Activated CD4-positive, CD25-positive, alpha-beta regulatory T cell treated with anti-CD3 and anti-CD28 coated beads, Interleukin-2, amount 50 U/mL, for 72 hours (primary cell): Measurements from ENCODE around the gene TNFAIP8L2.
A peak's percentile ranks its signal among the peaks of the same experiment; 100 is the strongest.
"Not testable (repeated sequence)": the region's sequence is repeated elsewhere in the genome, so short reads cannot be mapped to it uniquely, and the experiment has no call there.

Source experiments
- DNase-seq: peaks from one replicate; pipeline ENCODE4 v3.0.0; 2021

Gene TNFAIP8L2

DNA sequence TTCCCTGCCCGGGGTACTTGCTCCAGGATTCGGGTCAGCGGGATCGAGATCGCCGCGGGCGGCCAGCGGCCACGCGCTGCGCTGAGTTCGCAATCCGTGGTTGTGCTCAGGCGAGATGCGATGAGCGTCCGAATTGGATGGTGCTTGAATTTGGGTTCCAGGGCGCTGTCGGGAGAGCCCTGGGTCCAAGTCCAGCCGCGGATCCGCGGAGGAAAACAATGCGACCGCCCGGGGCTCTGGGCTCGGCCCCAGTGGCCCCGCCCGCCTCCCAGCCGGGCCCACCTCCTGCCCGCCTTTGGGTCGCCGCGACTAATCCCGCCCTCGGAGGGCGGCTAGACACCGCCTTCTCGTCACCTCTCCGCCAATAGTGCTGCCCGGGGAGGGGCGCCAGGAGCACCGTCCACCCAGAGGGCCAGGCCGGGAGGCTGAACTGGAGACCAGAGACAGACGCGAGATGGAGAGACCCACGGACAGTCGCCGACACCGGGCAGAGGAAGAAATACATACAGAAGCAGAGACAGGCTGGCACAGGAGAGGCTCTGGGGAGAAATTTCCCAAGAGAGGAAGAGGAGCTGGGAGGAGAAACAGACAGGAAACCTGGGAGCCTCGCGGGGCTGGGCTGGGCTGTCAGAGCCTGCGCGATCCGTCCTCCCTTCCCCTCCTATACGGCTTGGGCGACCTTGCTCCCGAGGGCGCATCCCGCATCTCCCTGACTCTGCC is 9.9 kb upstream of the TNFAIP8L2 start, which contains the start of gene SEMA6C:
SEMA6C (minus strand) TSS at position 220 of the 720 bp plus-strand sequence. CDS start 4,010 bp downstream, outside the sequence.
- DNase-seq, result peak; percentile 86

GRCh38 chr1:151147132-151147503 is 9.3 kb upstream of the TNFAIP8L2 start:
- DNase-seq, result no peak

GRCh38 chr1:151147665-151148064 is 8.8 kb upstream of the TNFAIP8L2 start:
- no peak for DNase-seq

GRCh38 chr1:151157067-151157531 is 650 bp downstream of the TNFAIP8L2 start:
- DNase-seq, result peak; percentile 54

DNA sequence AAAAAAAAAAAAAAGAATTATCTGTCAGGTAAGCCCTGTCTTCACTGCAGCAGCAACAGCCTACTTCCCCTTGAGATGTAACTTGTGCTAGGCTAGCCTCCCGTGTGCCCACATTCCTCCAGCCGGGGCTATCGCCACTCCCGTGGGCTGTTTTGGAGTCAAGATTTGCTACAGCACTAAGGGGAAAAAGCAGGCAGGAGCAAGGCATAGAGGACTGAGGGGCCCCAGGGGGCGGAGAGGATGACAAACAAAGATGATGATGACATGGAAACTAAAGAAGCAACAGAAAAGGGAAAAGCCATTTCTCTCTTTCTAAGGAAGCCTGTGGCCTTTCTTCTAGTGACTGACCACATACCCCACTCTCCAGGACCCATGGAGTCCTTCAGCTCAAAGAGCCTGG is 1.9 kb downstream of the TNFAIP8L2 start:
- DNase-seq, result no peak

GRCh38 chr1:151158751-151159251 is 2.4 kb downstream of the TNFAIP8L2 start:
- no peak for DNase-seq

GRCh38 chr1:151159373-151159772 is 2.9 kb downstream of the TNFAIP8L2 start:
- DNase-seq, result no peak

GRCh38 chr1:151164732-151165280 is 8.4 kb downstream of the TNFAIP8L2 start:
- DNase-seq, result no peak

GRCh38 chr1:151165281-151165737 is 8.9 kb downstream of the TNFAIP8L2 start:
- no peak for DNase-seq

DNA sequence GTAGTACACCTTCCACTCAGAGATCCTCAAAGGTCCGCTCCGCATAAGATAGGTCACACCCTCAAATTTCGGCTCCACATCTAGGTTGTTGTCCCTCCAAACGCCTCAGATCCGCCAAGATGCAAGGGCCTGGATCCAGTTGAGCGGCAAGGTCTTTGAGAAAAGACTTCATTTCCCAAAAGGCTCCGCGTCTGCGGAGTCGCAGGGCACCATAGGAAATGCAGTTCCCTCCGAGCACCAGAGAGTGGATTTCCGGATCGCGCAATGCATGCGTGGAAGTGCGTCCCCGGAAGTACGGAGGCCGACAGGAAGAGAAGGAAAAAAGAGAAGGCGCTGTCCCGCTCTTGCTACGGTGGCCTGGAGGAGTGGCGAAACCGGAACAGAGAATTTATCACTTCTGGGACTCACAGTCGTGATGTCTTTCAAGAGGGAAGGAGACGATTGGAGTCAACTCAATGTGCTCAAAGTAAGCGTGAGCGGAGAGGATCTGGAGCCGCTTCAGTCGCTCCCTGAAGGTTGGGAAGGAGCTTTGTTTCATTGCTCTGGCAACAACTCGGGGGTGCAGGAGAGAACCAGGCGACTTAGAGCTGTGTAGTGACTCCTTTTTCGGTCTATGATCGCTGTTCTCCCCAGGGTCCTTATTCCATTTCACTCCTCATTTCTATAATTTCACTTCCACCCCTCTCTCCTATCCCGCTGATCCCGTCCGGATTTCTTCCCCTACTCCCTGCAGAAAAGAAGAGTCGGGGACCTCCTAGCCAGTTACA is 9.5 kb downstream of the TNFAIP8L2 start, which contains the start of the genes LYSMD1 and SCNM1:
LYSMD1 (minus strand) TSS at position 165 of the 767 bp plus-strand sequence. CDS start 644 bp downstream, outside the sequence.
SCNM1 (plus strand) TSS at position 407 of the 767 bp plus-strand sequence; CDS start at position 416, 9 bp downstream.
- peak; percentile 91 for DNase-seq

DNA sequence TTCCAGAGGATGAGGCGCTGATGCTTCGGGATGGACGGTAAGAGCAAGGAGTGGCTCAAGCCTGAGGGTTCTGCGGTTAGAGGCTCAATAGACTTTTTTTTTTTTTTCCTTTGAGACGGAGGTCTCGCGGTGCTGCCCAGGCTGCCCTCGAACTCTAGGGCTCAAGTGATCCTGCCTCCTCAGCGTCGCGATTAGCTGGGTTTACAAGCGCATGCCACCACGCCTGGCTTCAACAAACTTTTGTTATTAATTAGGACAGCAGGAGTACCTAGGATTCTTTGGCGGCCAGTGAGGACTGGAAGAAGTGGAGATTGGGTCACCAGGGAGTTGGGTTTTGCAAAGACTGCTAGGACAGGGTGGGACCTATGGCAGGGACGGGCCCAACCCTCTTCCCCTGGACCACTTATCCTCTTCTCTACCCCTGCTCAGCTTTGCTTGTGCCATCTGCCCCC is 10.1 kb downstream of the TNFAIP8L2 start:
- no peak for DNase-seq

GRCh38 chr1:151167116-151167515 is 10.7 kb downstream of the TNFAIP8L2 start:
- DNase-seq, result no peak

- no peak for DNase-seq
These were observed 14.7 kb downstream of the TNFAIP8L2 start for GRCh38 chr1:151171190-151171589.

- no peak for DNase-seq
These were observed 18.7 kb downstream of the TNFAIP8L2 start for GRCh38 chr1:151175041-151175741.

DNA sequence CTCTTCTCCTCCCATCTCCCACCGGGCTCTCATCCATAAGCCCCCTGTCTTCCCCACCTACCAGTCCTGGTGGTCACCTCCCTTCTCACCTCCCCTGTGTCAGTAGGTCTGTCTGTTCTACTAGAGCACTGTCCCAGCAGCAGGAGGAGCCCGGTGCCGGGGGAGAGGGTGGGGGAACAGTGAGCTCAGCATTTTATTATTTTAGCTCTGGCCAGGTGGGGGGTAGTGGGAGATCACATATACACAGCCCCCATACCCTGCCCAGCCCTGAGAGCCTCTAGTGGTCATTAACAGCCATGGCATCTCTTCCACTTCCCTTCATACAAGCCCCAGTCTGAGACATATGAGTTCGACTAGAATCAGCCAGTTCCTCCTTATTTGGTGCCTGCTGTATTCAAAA is 19.4 kb downstream of the TNFAIP8L2 start, which contains the start of gene TMOD4:
TMOD4 (minus strand) TSS at position 119 of the 400 bp plus-strand sequence. CDS start 1,106 bp downstream, outside the sequence.
- no peak for DNase-seq

DNA sequence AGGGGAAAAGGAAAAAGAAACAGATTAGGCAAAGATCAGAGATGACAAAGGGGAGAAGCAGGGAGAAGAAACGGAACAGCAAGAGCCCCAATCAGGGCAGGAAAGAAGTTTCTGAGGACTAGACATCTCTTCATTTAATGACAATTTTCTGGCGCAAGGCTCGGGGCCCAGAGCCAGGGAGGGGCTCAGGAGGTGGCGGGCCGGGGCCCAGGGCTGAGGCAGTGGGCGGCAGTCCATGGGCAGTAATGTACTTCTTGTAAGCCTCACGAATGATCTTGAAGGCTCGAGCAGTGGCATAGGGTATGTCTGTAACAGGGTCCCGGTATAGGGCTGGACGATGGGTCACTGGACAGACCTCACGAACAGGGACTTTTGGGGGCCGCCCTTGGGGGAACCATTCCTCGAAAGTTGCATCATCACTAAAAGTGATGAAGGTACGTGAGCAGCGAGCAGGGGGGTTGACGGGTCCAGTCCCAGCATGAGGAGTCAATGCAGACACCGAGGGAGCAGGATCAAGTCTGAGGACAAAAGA is 20.1 kb downstream of the TNFAIP8L2 start:
- no peak for DNase-seq

DNA sequence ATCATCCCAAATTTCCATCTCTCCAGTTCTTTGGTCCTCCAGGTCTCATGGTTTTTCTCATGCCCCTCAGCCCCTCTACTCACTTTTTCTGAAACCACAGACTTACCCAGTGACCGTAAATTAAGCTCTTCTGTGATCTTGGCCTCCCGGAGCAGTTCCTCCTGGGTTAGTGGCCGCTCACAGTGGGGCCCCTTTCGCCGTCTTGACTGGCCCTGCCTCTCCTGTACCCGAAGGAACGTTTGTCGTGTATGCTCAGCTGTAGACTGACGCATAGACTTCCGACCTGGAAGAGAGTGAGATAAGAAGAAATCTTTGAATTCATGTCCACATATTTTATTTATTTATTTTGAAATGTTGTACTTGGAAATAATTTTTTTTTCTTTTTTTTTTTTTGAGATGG is 27.8 kb downstream of the TNFAIP8L2 start:
- DNase-seq, result no peak

- DNase-seq, result no peak
These were observed 30.8 kb downstream of the TNFAIP8L2 start for GRCh38 chr1:151187205-151187604.

DNA sequence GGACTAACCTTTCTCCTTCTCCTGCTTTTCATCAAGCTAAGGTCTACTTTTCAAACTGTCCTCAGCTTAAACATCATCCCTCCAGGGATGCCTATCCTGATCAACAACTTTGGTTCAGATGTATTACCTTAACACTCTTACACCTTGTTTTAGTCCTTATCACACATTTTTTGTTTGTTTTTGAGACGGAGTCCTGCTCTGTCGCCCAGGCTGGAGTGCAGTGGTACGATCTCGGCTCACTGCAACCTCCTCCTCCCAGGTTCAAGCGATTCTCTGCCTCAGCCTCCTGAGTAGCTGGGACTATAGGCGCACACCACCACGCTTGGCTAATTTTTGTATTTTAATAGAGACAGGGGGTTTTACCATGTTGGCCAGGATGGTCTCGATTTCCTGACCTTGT is 32.2 kb downstream of the TNFAIP8L2 start:
- DNase-seq, result not testable (repeated sequence)

DNA sequence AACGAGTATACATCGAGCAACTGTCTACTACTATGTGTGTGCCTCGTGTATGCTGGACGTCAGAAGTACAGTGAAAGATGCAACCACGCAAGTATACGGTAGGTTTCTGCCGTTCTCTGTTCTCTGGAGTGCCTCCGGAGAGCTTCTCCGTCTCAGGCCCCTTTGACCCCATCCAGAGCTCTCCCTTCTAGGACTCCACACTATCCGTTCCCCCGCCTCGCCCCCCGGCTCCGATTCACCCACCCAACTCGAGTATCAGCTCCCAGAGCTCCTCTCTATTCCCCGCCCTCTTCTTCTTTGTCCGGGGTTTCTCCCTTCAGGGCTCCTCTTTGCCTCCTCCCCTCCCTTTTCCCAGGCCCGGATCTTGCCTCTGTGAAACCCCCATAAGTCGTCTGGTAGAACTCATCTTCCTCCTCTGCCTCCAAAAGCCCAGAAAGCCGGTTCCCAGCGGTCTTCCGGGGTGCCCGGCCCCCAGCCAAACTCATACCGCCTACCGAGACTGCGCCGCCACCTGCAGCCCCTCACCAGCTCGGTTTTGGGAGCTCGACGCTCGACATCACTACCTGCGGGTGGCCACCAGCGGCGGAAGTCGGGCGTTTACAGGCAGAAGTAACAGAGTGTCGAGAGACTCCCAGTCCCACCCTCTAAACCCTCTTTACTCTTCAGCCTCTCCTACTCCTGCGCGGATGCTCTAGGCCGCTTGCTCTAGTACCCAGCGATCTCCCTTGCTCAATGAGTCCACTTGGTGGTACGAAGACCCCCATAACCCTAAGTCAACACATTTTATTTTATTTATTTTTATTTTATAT is 33.4 kb downstream of the TNFAIP8L2 start, which contains the start of gene VPS72:
VPS72 (minus strand) TSS at position 561 of the 809 bp plus-strand sequence; CDS start at position 485, 76 bp downstream.
- peak; percentile 78 for DNase-seq

GRCh38 chr1:151192047-151192446 is 35.6 kb downstream of the TNFAIP8L2 start:
- no peak for DNase-seq
